Esophagus mucosa (tissue), 1 donor: ENCODE measurements around the gene ZNF805. TPM values are rescaled to one million over a fixed set of nuclear protein-coding genes. Genes with fewer than 3 reads are reported as not detected.
A peak's percentile ranks its signal among the peaks of the same experiment; 100 is the strongest.
"Not testable (repeated sequence)": the region's sequence is repeated elsewhere in the genome, so short reads cannot be mapped to it uniquely, and the experiment has no call there.

Experiments
- ATAC-seq: fragments of 200-7000 bp; cut with Tn5 transposase; one replicate; pipeline ENCODE4 v1.9.1; 2020
- total RNA-seq: library from RNA; stranded (reverse); gene quantifications from one replicate; pipeline ENCODE4 v1.2.4, GENCODE V29; 2023
- donor health status: DM: yes; HTN: yes; CAD: no.

ZNF805 gene
- total RNA-seq, 1 donor from 2014 or later: 6.8 TPM

- peak; percentile 82 for ATAC-seq
Observed at GRCh38 chr19:57269515-57270250, 29.3 kb downstream of the ZNF805 start.

DNA sequence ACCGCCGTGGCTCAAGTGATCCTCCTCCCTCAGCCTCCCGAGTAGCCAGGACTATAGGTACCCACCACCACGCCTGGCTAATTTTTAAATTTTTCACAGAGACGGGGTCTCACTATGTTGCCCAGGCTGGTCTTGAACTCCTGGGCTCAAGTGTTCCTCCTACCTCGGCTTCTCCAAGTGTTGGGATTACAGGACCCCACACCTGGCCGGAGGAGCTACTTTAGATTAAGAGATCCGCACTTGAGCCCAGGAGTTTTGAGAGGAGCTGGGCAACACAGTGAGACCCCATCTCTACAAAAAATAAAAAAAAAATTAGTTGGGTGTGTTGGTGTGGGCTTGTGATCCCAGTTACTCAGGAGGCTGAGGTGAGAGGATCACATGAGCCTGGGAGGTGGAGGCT, 30.8 kb downstream of the ZNF805 start:
- no peak for ATAC-seq

DNA sequence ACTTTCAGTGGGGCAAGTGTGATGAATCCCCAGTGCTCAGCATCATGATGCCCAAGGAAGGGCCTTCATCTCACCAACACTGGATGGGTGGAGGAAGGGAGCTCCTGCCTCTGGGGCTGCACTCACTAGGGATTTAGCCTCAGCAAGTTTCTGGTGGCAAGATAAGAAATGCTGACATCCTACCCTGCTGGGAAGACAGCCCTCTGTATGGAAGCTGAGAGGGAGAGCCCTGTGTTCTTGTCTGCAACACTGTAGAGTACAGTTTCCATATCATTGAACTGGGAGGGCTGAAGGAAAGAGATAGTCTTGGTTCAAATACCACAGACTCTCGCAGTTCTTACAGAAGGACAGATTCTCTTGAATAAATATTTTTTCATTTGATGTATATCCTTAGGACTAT, 32.6 kb downstream of the ZNF805 start:
- ATAC-seq: no peak

- no peak for ATAC-seq
Observed at GRCh38 chr19:57276430-57276829, 36.0 kb downstream of the ZNF805 start.

- ATAC-seq: not testable (repeated sequence)
Observed at GRCh38 chr19:57278481-57278880, 38.0 kb downstream of the ZNF805 start.

- peak; percentile 85 for ATAC-seq
Observed at GRCh38 chr19:57279418-57280164, 39.2 kb downstream of the ZNF805 start.

DNA sequence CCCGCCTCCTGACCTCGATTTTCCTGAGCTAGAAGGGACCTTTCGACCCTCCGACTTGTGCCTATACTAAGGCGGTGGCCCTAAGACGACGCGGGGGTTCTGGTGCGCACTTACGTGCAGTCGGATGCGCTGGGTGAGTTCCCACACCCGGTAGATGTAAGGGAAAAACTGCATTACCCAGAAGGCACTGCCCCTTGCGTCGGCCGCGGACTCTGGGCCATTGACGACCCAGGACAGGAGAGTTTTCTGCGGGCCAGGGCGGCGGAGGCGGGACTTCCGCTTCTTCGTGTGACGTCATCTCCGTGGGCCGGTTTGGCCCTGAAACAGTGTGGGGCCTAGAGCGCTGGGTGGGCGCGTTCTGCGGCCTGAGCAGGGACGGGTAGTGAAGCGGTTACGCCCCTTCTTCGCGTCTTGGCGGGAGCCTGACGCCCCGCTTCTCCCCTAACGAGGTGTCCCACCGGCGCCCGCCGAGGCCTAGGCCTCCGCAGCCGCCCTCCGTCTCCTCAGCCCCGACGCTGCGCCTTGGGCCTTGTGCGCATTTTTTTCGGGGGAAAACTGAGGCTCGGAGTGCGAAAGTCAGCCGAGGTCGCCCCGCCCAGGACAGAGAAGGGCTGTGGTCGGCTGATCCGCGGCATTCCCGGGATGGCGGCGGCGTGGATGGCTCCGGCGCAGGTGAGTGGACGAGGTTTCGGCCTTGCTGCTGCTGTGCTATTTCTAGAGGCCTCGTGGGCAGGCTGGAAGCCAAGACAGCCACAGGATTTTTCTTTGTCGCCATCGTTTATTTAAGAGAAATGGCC, 39.9 kb downstream of the ZNF805 start, which contains the start of gene ZNF460:
Gene ZNF460, plus strand, starts transcription at position 321 of the 797 bp plus-strand sequence. Its CDS starts 322 bp downstream, at position 643.
- peak; percentile 85 for ATAC-seq

- ATAC-seq: no peak
Observed at GRCh38 chr19:57280962-57281400, 40.5 kb downstream of the ZNF805 start.

GRCh38 chr19:57282011-57282643, 41.7 kb downstream of the ZNF805 start:
- peak; percentile 75 for ATAC-seq

- ATAC-seq: no peak
Observed at GRCh38 chr19:57288373-57288772, 47.9 kb downstream of the ZNF805 start.

- no peak for ATAC-seq
Observed at GRCh38 chr19:57290970-57291369, 50.5 kb downstream of the ZNF805 start.

DNA sequence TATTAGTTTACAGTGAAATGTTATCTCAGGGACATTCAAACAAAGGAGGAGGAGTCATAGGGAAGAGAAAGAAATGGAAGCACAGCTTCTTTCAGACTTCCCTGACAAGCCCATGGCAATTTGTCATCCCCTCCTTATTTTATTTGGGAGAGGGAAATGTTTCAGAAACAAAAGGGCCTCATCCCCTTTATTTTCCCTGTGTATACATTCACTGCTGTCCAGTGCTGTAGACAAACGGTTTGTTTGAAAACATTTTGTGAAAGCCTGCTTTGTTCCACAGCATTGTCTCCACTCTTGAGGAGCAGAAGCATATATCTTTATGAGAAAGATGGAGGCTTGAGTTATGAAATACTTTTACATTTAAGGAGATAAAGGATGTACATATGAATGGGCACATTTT, 52.1 kb downstream of the ZNF805 start:
- no peak for ATAC-seq

- ATAC-seq: no peak
Observed at GRCh38 chr19:57293719-57294118, 53.3 kb downstream of the ZNF805 start.

DNA sequence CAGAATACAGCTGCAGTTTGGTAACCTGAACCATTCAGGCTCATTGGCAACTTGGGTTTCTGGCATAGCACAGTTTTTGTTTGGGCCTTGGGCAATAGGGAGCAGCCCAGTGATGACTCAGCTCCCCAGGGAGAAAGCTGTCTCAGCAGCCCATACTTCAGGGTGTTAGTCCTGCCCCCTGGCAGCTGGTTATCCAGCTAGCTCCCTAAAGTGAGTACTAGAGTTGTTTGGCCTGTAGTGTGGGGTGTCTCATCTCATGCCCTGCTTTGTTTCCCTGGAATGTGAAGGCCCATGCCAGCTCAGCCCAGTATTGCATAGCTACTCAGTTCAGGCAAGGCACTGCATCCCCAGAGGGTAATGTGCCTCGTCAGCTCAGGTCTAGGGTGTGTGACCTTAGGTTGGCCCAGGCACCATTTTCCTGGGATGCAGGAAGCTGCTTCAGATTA, 61.6 kb downstream of the ZNF805 start:
- ATAC-seq: peak; percentile 99

DNA sequence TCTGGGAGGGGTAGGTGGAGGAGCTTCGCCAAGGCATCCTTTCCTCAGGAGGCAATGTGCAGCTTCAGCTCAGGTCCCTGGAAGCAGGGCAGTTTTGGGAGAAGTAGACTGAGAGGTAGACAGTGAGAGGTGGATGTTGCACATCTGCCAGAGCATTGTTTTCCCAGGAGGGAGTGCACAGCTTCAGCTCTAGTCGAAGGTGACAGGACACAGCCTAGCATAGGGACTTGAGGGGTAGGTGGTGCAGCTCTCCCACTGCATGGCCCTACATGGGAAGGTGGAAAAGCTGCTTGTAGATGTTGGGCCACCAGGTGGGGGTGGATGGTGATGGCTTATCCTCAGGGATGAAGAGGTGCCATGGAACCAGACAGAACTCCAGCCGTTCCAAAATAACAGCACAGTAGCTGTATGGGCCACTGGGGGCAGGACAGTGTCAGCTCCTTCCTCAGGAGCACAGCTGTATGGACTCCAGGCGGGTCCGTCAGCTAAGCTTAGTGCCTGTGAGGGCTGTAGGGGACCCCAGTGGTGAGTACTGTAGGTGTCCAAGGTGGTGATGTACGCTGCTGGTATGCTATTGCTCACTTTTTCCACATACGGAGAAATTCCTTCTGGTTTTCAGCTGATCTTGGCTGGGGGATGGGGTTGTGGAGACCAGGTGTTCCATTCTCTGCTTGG, 62.4 kb downstream of the ZNF805 start:
- peak; percentile 5 for ATAC-seq

Other genes starting within 250 kb of the ZNF805 start
- gene USP29, start 120.6 kb upstream of the ZNF805 start, total RNA-seq: not detected
- gene ZIM3, start 95.4 kb upstream of the ZNF805 start, total RNA-seq: not detected
- not detected for gene DUXA, start 73.1 kb upstream of the ZNF805 start, total RNA-seq
- 24.6 TPM for gene ZNF264, start 49.1 kb upstream of the ZNF805 start, total RNA-seq
- gene AURKC, start 9.6 kb upstream of the ZNF805 start, total RNA-seq: 1.1 TPM
- 68.7 TPM for gene ZNF460, start 39.9 kb downstream of the ZNF805 start, total RNA-seq
- 4.5 TPM for gene ZNF543, start 79.8 kb downstream of the ZNF805 start, total RNA-seq
- 5.3 TPM for gene ZNF304, start 110.6 kb downstream of the ZNF805 start, total RNA-seq
- gene TRAPPC2B, start 122.9 kb downstream of the ZNF805 start, total RNA-seq: 8.4 TPM
- 1.4 TPM for gene ZNF547, start 122.9 kb downstream of the ZNF805 start, total RNA-seq
- gene ZNF548, start 149.2 kb downstream of the ZNF805 start, total RNA-seq: 6.9 TPM
- gene ZNF17, start 170.5 kb downstream of the ZNF805 start, total RNA-seq: 6.5 TPM
- 6.4 TPM for gene ZNF749, start 194.7 kb downstream of the ZNF805 start, total RNA-seq
- gene VN1R1, start 216.5 kb downstream of the ZNF805 start, total RNA-seq: 0.28 TPM
- gene ZNF772, start 236.9 kb downstream of the ZNF805 start, total RNA-seq: 4.5 TPM
- 5.7 TPM for gene ZNF419, start 247.1 kb downstream of the ZNF805 start, total RNA-seq